H1 (cell line): ENCODE data around the gene ACTL6A. TPM values are rescaled to one million over a fixed set of nuclear protein-coding genes. Genes with fewer than 3 reads are reported as not detected.

ENCODE experiments used
- CTCF ChIA-PET: fragments of 300-600 bp; sonication (Branson Sonifier 250); formaldehyde crosslinking; loops from one replicate; lab custom pipeline; 2021; ENCODE audit not compliant: partially characterized antibody; lab: Charles Lee
- POLR2A ChIA-PET: fragments of 300-600 bp; sonication (Branson Sonifier 250); formaldehyde crosslinking; loops from one replicate; lab custom pipeline; 2021; ENCODE audit warnings: inconsistent platforms; ENCODE audit not compliant: partially characterized antibody; lab: Charles Lee
- DNase-seq, 2 experiments: peaks; one replicate each; pipeline versions ENCODE4 v3.0.0 to v3.0.0-alpha.2; 2010 to 2022; ENCODE audit warnings: low spot score in 2 of 2, low read depth in 1 of 2, mixed read lengths in 1 of 2
- FAIRE-seq: peaks from 2 replicates; lab custom pipeline; 2011; peaks lifted over from hg19 to GRCh38; lab: Jason Lieb, UNC
- H2AFZ ChIP-seq: 2 replicates; pipeline ENCODE4 v1.8.1; 2012; ENCODE audit warnings: low read length, inconsistent platforms
- H2AK5ac ChIP-seq: 2 replicates; pipeline ENCODE4 v1.6.1; 2013; ENCODE audit warnings: low read depth, low read length
- H2BK120ac ChIP-seq: replicated peaks from 2 replicates; pipeline ENCODE3; 2013; ENCODE audit warnings: low read depth, low read length, inconsistent platforms
- H2BK12ac ChIP-seq: 2 replicates; pipeline ENCODE4 v1.6.1; 2013; ENCODE audit warnings: low read depth, low read length
- H2BK15ac ChIP-seq: 2 replicates; pipeline ENCODE4 v1.6.1; 2013; ENCODE audit warnings: low read length
- H2BK20ac ChIP-seq: 2 replicates; pipeline ENCODE4 v1.6.1; 2013; ENCODE audit warnings: low read length
- H2BK5ac ChIP-seq: 2 replicates; pipeline ENCODE4 v1.6.1; 2013; ENCODE audit warnings: low read depth, low read length
- H3K14ac ChIP-seq: 2 replicates; pipeline ENCODE4 v1.6.1; 2013; ENCODE audit warnings: inconsistent platforms; ENCODE audit not compliant: insufficient read length
- H3K18ac ChIP-seq: 2 replicates; pipeline ENCODE4 v1.6.1; 2013; ENCODE audit warnings: low read length; ENCODE audit errors: extremely low read depth
- H3K23ac ChIP-seq: 2 replicates; pipeline ENCODE4 v1.6.1; 2013; ENCODE audit warnings: inconsistent platforms; ENCODE audit not compliant: insufficient read length
- H3K23me2 ChIP-seq: 2 replicates; pipeline ENCODE4 v1.6.1; 2013; ENCODE audit warnings: low read depth, low read length
- H3K27ac ChIP-seq: 2 replicates; pipeline ENCODE4 v1.6.1; 2011; ENCODE audit warnings: low read depth, low read length, inconsistent platforms
- H3K27me3 ChIP-seq, 4 experiments: replicated peaks in 1 of 4; 1 replicate in 1 of 4; 2 replicates in 3 of 4; pipeline versions ENCODE4 v1.6.1 to v1.8.1; 2011 to 2013; ENCODE audit warnings: low read length in 3 of 4, mild to moderate bottlenecking in 3 of 4, inconsistent platforms in 2 of 4, mixed read lengths in 2 of 4, moderate library complexity in 1 of 4; ENCODE audit not compliant: control insufficient read depth in 3 of 4, insufficient read depth in 3 of 4; ENCODE audit errors: extremely low read depth in 1 of 4
- H3K36me3 ChIP-seq, 4 experiments: 2 replicates each; pipeline versions ENCODE4 v1.6.1 to v1.8.1; 2011 to 2013; ENCODE audit warnings: mild to moderate bottlenecking in 4 of 4, low read length in 3 of 4, moderate library complexity in 2 of 4, control low read depth in 1 of 4, inconsistent platforms in 1 of 4; ENCODE audit not compliant: insufficient read depth in 4 of 4, control insufficient read depth in 2 of 4
- H3K4ac ChIP-seq: replicated peaks from 2 replicates; pipeline ENCODE3; 2013; ENCODE audit warnings: low read length, low read depth, mixed read lengths, inconsistent platforms; ENCODE audit not compliant: insufficient read length
- H3K4me1 ChIP-seq, 4 experiments: replicated peaks in 1 of 4; 1 replicate in 1 of 4; 2 replicates in 3 of 4; pipeline versions ENCODE4 v1.6.1 to v1.8.1; 2011 to 2013; ENCODE audit warnings: low read length in 3 of 4, inconsistent platforms in 2 of 4, mixed read lengths in 1 of 4; ENCODE audit not compliant: insufficient read depth in 4 of 4, control insufficient read depth in 3 of 4
- H3K4me2 ChIP-seq, 2 experiments: 2 replicates each; pipeline versions ENCODE4 v1.6.1 to v1.8.1; 2011 to 2013; ENCODE audit warnings: low read depth in 2 of 2, low read length in 2 of 2, control low read depth in 1 of 2, inconsistent platforms in 1 of 2, mild to moderate bottlenecking in 1 of 2; ENCODE audit not compliant: insufficient read depth in 1 of 2
- H3K4me3 ChIP-seq, 4 experiments: fragments of 200-600, 300-600 bp in 1 of 4; sonication (generic), shearing (Covaris generic), sonication (Bioruptor Twin) in 1 of 4; 2 replicates each; pipeline versions ENCODE4 v1.5.1 to v1.8.1; 2011 to 2016; ENCODE audit warnings: low read length in 4 of 4, low read depth in 3 of 4, control low read depth in 2 of 4, inconsistent platforms in 2 of 4, mild to moderate bottlenecking in 2 of 4, mixed read lengths in 1 of 4, moderate library complexity in 1 of 4; ENCODE audit not compliant: insufficient read depth in 2 of 4; ENCODE audit errors: extremely low read depth in 1 of 4
- H3K56ac ChIP-seq: replicated peaks from 2 replicates; pipeline ENCODE3; 2013; ENCODE audit warnings: low read depth, mild to moderate bottlenecking, mixed read lengths, low read length, inconsistent platforms; ENCODE audit not compliant: insufficient read length
- H3K79me1 ChIP-seq: 2 replicates; pipeline ENCODE4 v1.6.1; 2013; ENCODE audit warnings: low read depth, low read length, control low read depth
- H3K79me2 ChIP-seq, 2 experiments: 2 replicates each; pipeline versions ENCODE4 v1.6.1 to v1.8.1; 2012 to 2013; ENCODE audit warnings: low read length in 2 of 2, mild to moderate bottlenecking in 2 of 2, inconsistent platforms in 1 of 2; ENCODE audit not compliant: insufficient read depth in 2 of 2, control insufficient read depth in 1 of 2
- H3K9ac ChIP-seq, 4 experiments: replicated peaks in 1 of 4; 1 replicate in 1 of 4; 2 replicates in 3 of 4; pipeline versions ENCODE4 v1.6.1 to v1.8.1; 2011 to 2013; ENCODE audit warnings: low read depth in 3 of 4, low read length in 3 of 4, control low read depth in 2 of 4, mild to moderate bottlenecking in 2 of 4, moderate library complexity in 2 of 4, inconsistent platforms in 1 of 4; ENCODE audit errors: extremely low read depth in 1 of 4
- H3K9me3 ChIP-seq, 2 experiments: 2 replicates each; pipeline versions ENCODE4 v1.6.1 to v1.8.1; 2012 to 2013; ENCODE audit warnings: mild to moderate bottlenecking in 2 of 2, moderate library complexity in 2 of 2, control low read depth in 1 of 2, inconsistent platforms in 1 of 2, low read depth in 1 of 2, low read length in 1 of 2, mixed read lengths in 1 of 2; ENCODE audit not compliant: insufficient read depth in 2 of 2
- H4K20me1 ChIP-seq, 2 experiments: replicated peaks in 1 of 2; 2 replicates each; pipeline versions ENCODE3 to v1.8.1; 2011 to 2013; ENCODE audit warnings: inconsistent platforms in 2 of 2, low read length in 2 of 2, mild to moderate bottlenecking in 1 of 2; ENCODE audit not compliant: insufficient read depth in 2 of 2, control insufficient read depth in 1 of 2
- H4K5ac ChIP-seq: 2 replicates; pipeline ENCODE4 v1.6.1; 2013; ENCODE audit warnings: low read length, low read depth, mixed read lengths, inconsistent platforms; ENCODE audit not compliant: insufficient read length
- H4K8ac ChIP-seq: 2 replicates; pipeline ENCODE4 v1.8.0; 2013; ENCODE audit warnings: mild to moderate bottlenecking, moderate library complexity, low read length, inconsistent platforms; ENCODE audit not compliant: insufficient read depth; ENCODE audit errors: extremely low read depth
- H4K91ac ChIP-seq: replicated peaks from 2 replicates; pipeline ENCODE3; 2013; ENCODE audit warnings: low read length, mixed read lengths, inconsistent platforms; ENCODE audit not compliant: insufficient read length
- WGBS, 2 experiments: shearing (Covaris generic) in 1 of 2; methylation state at CpG; one replicate each; pipeline versions ENCODE4 v1.1.6 to v1.1.7; 2013 to 2015; ENCODE audit warnings: low lambda C conversion rate in 2 of 2, mixed read lengths in 2 of 2, inconsistent platforms in 1 of 2, low coverage in 1 of 2, missing lambda C conversion rate in 1 of 2; ENCODE audit not compliant: insufficient replicate concordance in 2 of 2, insufficient coverage in 1 of 2, insufficient read length in 1 of 2; ENCODE audit errors: extremely low coverage in 1 of 2, missing lambda C conversion rate in 1 of 2; 5-methylcytosine and 5-hydroxymethylcytosine counted together
- polyA plus RNA-seq, 7 experiments: library from polyadenylated mRNA; depleted of rRNA in 3 of 7; stranded (reverse) in 5 of 7; unstranded in 2 of 7; fragments of >200 nt in 5 of 7; fragments of 200-250 nt in 2 of 7; gene quantifications; 1 replicate in 5 of 7; 2 replicates in 1 of 7; 4 replicates in 1 of 7; pipeline versions ENCODE4 v1.2.1 to v1.2.3, GENCODE V29; 2011 to 2013; ENCODE audit warnings: missing spikeins in 2 of 7, mixed read lengths in 2 of 7
- total RNA-seq: library from RNA; stranded (reverse); fragmentation: NEBNext Ultra II Directional; extraction: Animal tissue kit (Norgen Biotek cat#: 25700); gene quantifications from 2 replicates; pipeline ENCODE4 v1.2.1, GENCODE V29; 2021
- TF ChIP-seq, protein P1 (sequence below): IDR thresholded peaks from 2 replicates; pipeline ENCODE4 v1.6.1; 2012; ENCODE audit warnings: inconsistent platforms

ACTL6A gene
- total and polyA plus RNA-seq, 2 of the 8 experiments (the other 6 are each of a cell fraction or from before 2014, with no cell fraction given), result 76.9 to 99.5 TPM

GRCh38 chr3:179546814-179547241 lies 15.9 kb upstream of the ACTL6A start:
- Histone ChIP-seq H4K91ac (no peak overlapping the region), H2BK20ac (no peak overlapping the region), H3K27me3 (no peaks in the 10 kb centered on the region), H3K9ac (no peak overlapping the region), H3K4ac (no peak overlapping the region), H2BK15ac (no peak overlapping the region), H3K23ac (no peak overlapping the region), H4K8ac (no peak overlapping the region), H3K79me1 (no peaks in the 10 kb centered on the region), H3K4me1 (peaks cover 0 to 4% (median 0%) of the 10 kb centered on the region in 4 experiments; a peak in 2 of 7 replicates), H4K5ac (no peak overlapping the region), H3K4me2 (no peak overlapping the region), H3K27ac (no peak overlapping the region), H3K23me2 (no peaks in the 10 kb centered on the region), H2BK120ac (no peak overlapping the region), H3K36me3 (no peaks in the 10 kb centered on the region), H2AK5ac (no peak overlapping the region), H3K9me3 (no peaks in the 10 kb centered on the region), H2BK5ac (no peak overlapping the region; the same call in 1 of the 2 replicates), H3K18ac (no peak overlapping the region), H3K4me3 (no peak overlapping the region), H4K20me1 (no peaks in the 10 kb centered on the region), H3K14ac (no peak overlapping the region), H3K56ac (no peak overlapping the region), H2AFZ (no peak overlapping the region), H3K79me2 (no peaks in the 10 kb centered on the region), H2BK12ac (peak overlapping the region; percentile 11; the same call in 1 of the 2 replicates)
- ChIA-PET CTCF (interaction anchor here (0.6 to 2.7 kb wide), 2 partner anchors 11 to 100 kb away, joined by 3 to 9 read pairs; no protein-coding TSS in a partner anchor), POLR2A (no interaction called here)
- 80% methylated on average over 2 of the region's 2 CpGs; no CpG with 5 or more reads in 1 of the 2 experiments for WGBS, 2 experiments
- FAIRE-seq (no peak), DNase-seq (no peak)
- TF ChIP-seq, protein P1, sequence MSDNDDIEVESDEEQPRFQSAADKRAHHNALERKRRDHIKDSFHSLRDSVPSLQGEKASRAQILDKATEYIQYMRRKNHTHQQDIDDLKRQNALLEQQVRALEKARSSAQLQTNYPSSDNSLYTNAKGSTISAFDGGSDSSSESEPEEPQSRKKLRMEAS, result no peak
